ENCODE data around the gene RPS29.
"Not testable (repeated sequence)": the region's sequence is repeated elsewhere in the genome, so short reads cannot be mapped to it uniquely, and the experiment has no call there.

RPS29 gene

GRCh38 chr14:49598189-49598484 is 12.0 kb upstream of the RPS29 start:
- DNase-seq (ENCODE audit: low spot score): no peak

- DNase-seq (ENCODE audit: low spot score): peak; percentile 76
These were observed 8.3 kb upstream of the RPS29 start for GRCh38 chr14:49594347-49595091.

GRCh38 chr14:49593016-49593415 is 6.8 kb upstream of the RPS29 start:
- DNase-seq (ENCODE audit: low spot score): no peak

- no peak for DNase-seq (ENCODE audit: low spot score)
These were observed 3.2 kb upstream of the RPS29 start for GRCh38 chr14:49589387-49589786.

GRCh38 chr14:49586673-49587460 is 687 bp upstream of the RPS29 start:
- peak; percentile 89 for DNase-seq (ENCODE audit: low spot score)

GRCh38 chr14:49584981-49585640 is 1.1 kb downstream of the RPS29 start:
- DNase-seq (ENCODE audit: low spot score): not testable (repeated sequence)

GRCh38 chr14:49584058-49584457 is 2.1 kb downstream of the RPS29 start:
- no peak for DNase-seq (ENCODE audit: low spot score)

- no peak for DNase-seq (ENCODE audit: low spot score)
These were observed 2.6 kb downstream of the RPS29 start for GRCh38 chr14:49583629-49584028.

GRCh38 chr14:49582113-49582977 is 3.8 kb downstream of the RPS29 start:
- no peak for DNase-seq (ENCODE audit: low spot score)

- no peak for DNase-seq (ENCODE audit: low spot score)
These were observed 4.7 kb downstream of the RPS29 start for GRCh38 chr14:49581209-49582112.

- no peak for DNase-seq (ENCODE audit: low spot score)
These were observed 6.3 kb downstream of the RPS29 start for GRCh38 chr14:49579841-49580240.

GRCh38 chr14:49578141-49578540 is 8.0 kb downstream of the RPS29 start:
- DNase-seq (ENCODE audit: low spot score): no peak

GRCh38 chr14:49574038-49574437 is 12.1 kb downstream of the RPS29 start:
- DNase-seq (ENCODE audit: low spot score): no peak

GRCh38 chr14:49569281-49569680 is 16.9 kb downstream of the RPS29 start:
- DNase-seq (ENCODE audit: low spot score): no peak

- no peak for DNase-seq (ENCODE audit: low spot score)
These were observed 19.5 kb downstream of the RPS29 start for GRCh38 chr14:49566714-49567113.

GRCh38 chr14:49559979-49560768 is 26.0 kb downstream of the RPS29 start:
- no peak for DNase-seq (ENCODE audit: low spot score)

- DNase-seq (ENCODE audit: low spot score): no peak
These were observed 32.3 kb downstream of the RPS29 start for GRCh38 chr14:49553892-49554291.

GRCh38 chr14:49553106-49553505 is 33.1 kb downstream of the RPS29 start:
- no peak for DNase-seq (ENCODE audit: low spot score)

- DNase-seq (ENCODE audit: low spot score): no peak
These were observed 34.6 kb downstream of the RPS29 start for GRCh38 chr14:49551569-49551968.

Data from hematopoietic multipotent progenitor cell treated with erythropoietin and hydrocortisone succinate and interleukin-3 and kit ligand, for 15 days (in vitro differentiated cells).